Karpas-422 (cell line): Measurements from ENCODE around the gene CDH3. TPM values are rescaled to one million over a fixed set of nuclear protein-coding genes. Genes with fewer than 3 reads are reported as not detected.

Source experiments
- DNase-seq: peaks from one replicate; pipeline ENCODE4 v3.0.0-alpha.2; 2015
- H2AFZ ChIP-seq: fragments of 200-600 bp; sonication (generic); 2 replicates; pipeline ENCODE4 v1.6.1; 2014; ENCODE audit warnings: antibody characterized with exemption, low read length, mixed read lengths
- H3K27ac ChIP-seq: fragments of 200-600 bp; sonication (generic); 2 replicates; pipeline ENCODE4 v1.5.1; 2014; ENCODE audit warnings: mild to moderate bottlenecking, low read length, moderate library complexity
- H3K27me3 ChIP-seq: fragments of 200-600 bp; sonication (generic); 2 replicates; pipeline ENCODE4 v1.6.1; 2014; ENCODE audit warnings: low read length, mixed read lengths
- H3K36me3 ChIP-seq: fragments of 200-600 bp; sonication (generic); 2 replicates; pipeline ENCODE4 v1.6.1; 2014; ENCODE audit warnings: low read length, mixed read lengths; ENCODE audit not compliant: insufficient read depth
- H3K4me1 ChIP-seq: fragments of 200-600 bp; sonication (generic); 2 replicates; pipeline ENCODE4 v1.6.1; 2014; ENCODE audit warnings: mild to moderate bottlenecking, low read length, mixed read lengths
- H3K4me2 ChIP-seq: fragments of 200-600 bp; sonication (generic); 2 replicates; pipeline ENCODE4 v1.6.1; 2014; ENCODE audit warnings: low read length, low read depth, mild to moderate bottlenecking; ENCODE audit not compliant: poor library complexity, severe bottlenecking
- H3K4me3 ChIP-seq: fragments of 200-600 bp; sonication (generic); 2 replicates; pipeline ENCODE4 v1.5.1; 2014; ENCODE audit warnings: mild to moderate bottlenecking, antibody characterized with exemption, low read length, mixed read lengths
- H3K79me2 ChIP-seq: fragments of 200-600 bp; sonication (generic); 2 replicates; pipeline ENCODE4 v1.6.1; 2014; ENCODE audit warnings: mild to moderate bottlenecking, low read length, mixed read lengths
- H3K9ac ChIP-seq: fragments of 200-600 bp; sonication (generic); 2 replicates; pipeline ENCODE4 v1.6.0; 2014; ENCODE audit warnings: low read length
- H3K9me2 ChIP-seq: fragments of 200-600 bp; sonication (generic), shearing (Covaris generic); replicated peaks from 2 replicates; pipeline ENCODE4 v1.6.0; 2014; ENCODE audit warnings: mild to moderate bottlenecking, low read length, moderate library complexity; ENCODE audit not compliant: insufficient read depth
- H3K9me3 ChIP-seq: fragments of 300-700, 200-600 bp; sonication (generic); 2 replicates; pipeline ENCODE4 v1.6.1; 2014; ENCODE audit warnings: low read length, mixed read lengths
- H4K20me1 ChIP-seq: fragments of 200-600 bp; sonication (generic); 2 replicates; pipeline ENCODE4 v1.6.1; 2014; ENCODE audit warnings: mild to moderate bottlenecking, antibody characterized with exemption, low read length, low read depth; ENCODE audit not compliant: insufficient read depth
- total RNA-seq: library from RNA; depleted of rRNA; stranded (reverse); fragments of >200 nt; shearing (Covaris generic); gene quantifications from 2 replicates; pipeline ENCODE4 v1.2.3, GENCODE V29; 2014; ENCODE audit warnings: low replicate concordance

CDH3 gene
- total RNA-seq, 1 experiment from 2014 or later, result not detected

- no peaks in the 10 kb centered on the region for H3K4me1 ChIP-seq
- H3K4me2 ChIP-seq, result no peak overlapping the region
- no peaks in the 10 kb centered on the region for H3K36me3 ChIP-seq
- no peaks in the 10 kb centered on the region for H4K20me1 ChIP-seq
- H3K79me2 ChIP-seq, result no peaks in the 10 kb centered on the region
- no peaks in the 10 kb centered on the region for H3K27me3 ChIP-seq
- H2AFZ ChIP-seq, result no peak overlapping the region
- H3K9ac ChIP-seq, result no peak overlapping the region
- no peak overlapping the region for H3K4me3 ChIP-seq
- no peaks in the 10 kb centered on the region for H3K9me3 ChIP-seq
- H3K9me2 ChIP-seq, result no peaks in the 10 kb centered on the region
- no peak for DNase-seq
- no peak overlapping the region for H3K27ac ChIP-seq
These were observed 86.5 kb downstream of the CDH3 start for GRCh38 chr16:68731637-68732036.

- no peaks in the 10 kb centered on the region for H3K9me3 ChIP-seq
- H3K27me3 ChIP-seq, result no peaks in the 10 kb centered on the region
- H3K4me3 ChIP-seq, result no peak overlapping the region
- no peaks in the 10 kb centered on the region for H3K36me3 ChIP-seq
- H3K79me2 ChIP-seq, result no peaks in the 10 kb centered on the region
- no peaks in the 10 kb centered on the region for H3K4me1 ChIP-seq
- H2AFZ ChIP-seq, result no peak overlapping the region
- H3K4me2 ChIP-seq, result no peak overlapping the region
- no peaks in the 10 kb centered on the region for H3K9me2 ChIP-seq
- no peak for DNase-seq
- H3K27ac ChIP-seq, result no peak overlapping the region
- no peaks in the 10 kb centered on the region for H4K20me1 ChIP-seq
- no peak overlapping the region for H3K9ac ChIP-seq
These were observed 87.1 kb downstream of the CDH3 start for GRCh38 chr16:68732042-68732680.

GRCh38 chr16:68732741-68733399 is 87.8 kb downstream of the CDH3 start:
- H3K9ac ChIP-seq, result no peak overlapping the region
- no peaks in the 10 kb centered on the region for H4K20me1 ChIP-seq
- no peak overlapping the region for H3K4me2 ChIP-seq
- no peaks in the 10 kb centered on the region for H3K9me2 ChIP-seq
- H3K27ac ChIP-seq, result no peak overlapping the region
- H3K4me3 ChIP-seq, result no peak overlapping the region
- H2AFZ ChIP-seq, result no peak overlapping the region
- no peaks in the 10 kb centered on the region for H3K79me2 ChIP-seq
- no peaks in the 10 kb centered on the region for H3K36me3 ChIP-seq
- H3K9me3 ChIP-seq, result no peaks in the 10 kb centered on the region
- DNase-seq, result no peak
- H3K27me3 ChIP-seq, result no peaks in the 10 kb centered on the region
- H3K4me1 ChIP-seq, result no peaks in the 10 kb centered on the region

- Histone ChIP-seq H3K4me2 (no peak overlapping the region), H3K9me3 (no peaks in the 10 kb centered on the region), H3K27me3 (no peaks in the 10 kb centered on the region), H2AFZ (no peak overlapping the region), H4K20me1 (no peaks in the 10 kb centered on the region), H3K27ac (no peak overlapping the region), H3K4me3 (no peak overlapping the region), H3K9ac (no peak overlapping the region), H3K79me2 (no peaks in the 10 kb centered on the region), H3K36me3 (no peaks in the 10 kb centered on the region), H3K4me1 (no peaks in the 10 kb centered on the region), H3K9me2 (no peaks in the 10 kb centered on the region)
- DNase-seq, result no peak
These were observed 88.5 kb downstream of the CDH3 start for GRCh38 chr16:68733570-68733969.

- Histone ChIP-seq H3K4me1 (no peaks in the 10 kb centered on the region), H3K27me3 (no peaks in the 10 kb centered on the region), H2AFZ (no peak overlapping the region), H3K4me2 (no peak overlapping the region), H3K9me3 (no peaks in the 10 kb centered on the region), H3K79me2 (no peaks in the 10 kb centered on the region), H3K36me3 (no peaks in the 10 kb centered on the region), H3K4me3 (no peak overlapping the region), H3K9me2 (no peaks in the 10 kb centered on the region), H4K20me1 (no peaks in the 10 kb centered on the region), H3K9ac (no peak overlapping the region), H3K27ac (no peak overlapping the region)
- DNase-seq, result no peak
These were observed 89.7 kb downstream of the CDH3 start for GRCh38 chr16:68734782-68735181.

- H3K4me2 ChIP-seq, result no peak overlapping the region
- no peak overlapping the region for H3K9ac ChIP-seq
- H2AFZ ChIP-seq, result no peak overlapping the region
- no peaks in the 10 kb centered on the region for H3K9me3 ChIP-seq
- H4K20me1 ChIP-seq, result no peaks in the 10 kb centered on the region
- no peaks in the 10 kb centered on the region for H3K9me2 ChIP-seq
- no peak for DNase-seq
- no peaks in the 10 kb centered on the region for H3K27me3 ChIP-seq
- no peak overlapping the region for H3K27ac ChIP-seq
- no peak overlapping the region for H3K4me3 ChIP-seq
- peaks cover 4% of the 10 kb centered on the region for H3K4me1 ChIP-seq
- no peaks in the 10 kb centered on the region for H3K79me2 ChIP-seq
- no peaks in the 10 kb centered on the region for H3K36me3 ChIP-seq
These were observed 91.5 kb downstream of the CDH3 start for GRCh38 chr16:68736561-68736960.

GRCh38 chr16:68737046-68737729 is 92.1 kb downstream of the CDH3 start, which contains the start of gene CDH1:
Gene CDH1 (plus strand): TSS chr16:68737292. CDS start chr16:68737416, 124 bp downstream.
- Histone ChIP-seq H3K4me1 (peaks cover 4% of the 10 kb centered on the region), H3K9me3 (no peaks in the 10 kb centered on the region), H3K9ac (no peak within 1 kb of the TSS), H3K36me3 (no peaks in the 10 kb centered on the region), H3K27ac (no peak within 1 kb of the TSS), H2AFZ (no peak within 1 kb of the TSS), H3K79me2 (no peaks in the 10 kb centered on the region), H3K4me3 (no peak within 1 kb of the TSS), H3K4me2 (no peak within 1 kb of the TSS), H4K20me1 (no peaks in the 10 kb centered on the region), H3K27me3 (no peaks in the 10 kb centered on the region), H3K9me2 (no peaks in the 10 kb centered on the region)
- DNase-seq, result no peak
